Sigmoid colon (tissue), 4 donors: ENCODE data around the gene FAM78B.

Experiments used
- EP300 ChIP-seq, 4 donors: sonication (generic); formaldehyde crosslinking; IDR thresholded peaks; one replicate each; pipeline ENCODE4 v1.6.1; 2017; ENCODE audit warnings: antibody characterized with exemption in 4 of 4
- TF ChIP-seq, protein P1 (sequence below), 4 experiments: fragments of 450-650 bp in 3 of 4; fragments of 200-600 bp in 1 of 4; IDR thresholded peaks; one replicate each; pipeline ENCODE4 v1.5.1; 2016 to 2019; ENCODE audit warnings: antibody characterized with exemption in 4 of 4, mild to moderate bottlenecking in 3 of 4, moderate library complexity in 2 of 4

DNA sequence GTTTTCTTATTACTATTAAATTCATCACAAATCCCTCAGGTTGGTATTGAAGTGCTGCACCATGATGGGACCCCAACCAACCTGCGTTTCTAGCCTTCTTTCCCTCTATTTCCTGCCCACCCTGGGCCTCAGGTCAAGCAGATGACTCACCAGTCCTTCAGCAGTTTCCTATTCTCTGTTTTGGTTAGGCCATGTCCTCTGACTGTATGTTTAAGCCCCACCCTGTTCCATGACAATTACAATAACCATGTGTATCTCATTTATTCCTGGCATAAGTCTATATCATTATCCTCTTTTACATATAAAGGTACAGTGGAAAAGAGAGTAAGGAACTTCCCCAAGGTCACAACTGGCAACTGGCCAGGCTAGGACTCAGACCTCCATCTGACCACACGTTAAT, 5.3 kb upstream of the FAM78B start:
- TF ChIP-seq, protein P1, sequence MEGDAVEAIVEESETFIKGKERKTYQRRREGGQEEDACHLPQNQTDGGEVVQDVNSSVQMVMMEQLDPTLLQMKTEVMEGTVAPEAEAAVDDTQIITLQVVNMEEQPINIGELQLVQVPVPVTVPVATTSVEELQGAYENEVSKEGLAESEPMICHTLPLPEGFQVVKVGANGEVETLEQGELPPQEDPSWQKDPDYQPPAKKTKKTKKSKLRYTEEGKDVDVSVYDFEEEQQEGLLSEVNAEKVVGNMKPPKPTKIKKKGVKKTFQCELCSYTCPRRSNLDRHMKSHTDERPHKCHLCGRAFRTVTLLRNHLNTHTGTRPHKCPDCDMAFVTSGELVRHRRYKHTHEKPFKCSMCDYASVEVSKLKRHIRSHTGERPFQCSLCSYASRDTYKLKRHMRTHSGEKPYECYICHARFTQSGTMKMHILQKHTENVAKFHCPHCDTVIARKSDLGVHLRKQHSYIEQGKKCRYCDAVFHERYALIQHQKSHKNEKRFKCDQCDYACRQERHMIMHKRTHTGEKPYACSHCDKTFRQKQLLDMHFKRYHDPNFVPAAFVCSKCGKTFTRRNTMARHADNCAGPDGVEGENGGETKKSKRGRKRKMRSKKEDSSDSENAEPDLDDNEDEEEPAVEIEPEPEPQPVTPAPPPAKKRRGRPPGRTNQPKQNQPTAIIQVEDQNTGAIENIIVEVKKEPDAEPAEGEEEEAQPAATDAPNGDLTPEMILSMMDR (IDR thresholded peaks at IDR 0.05) = no peak
- TF ChIP-seq EP300 (IDR thresholded peaks at IDR 0.05) = no peak
